GM23338 (cell line): ENCODE measurements around the gene ST7L. TPM values are rescaled to one million over a fixed set of nuclear protein-coding genes. Genes with fewer than 3 reads are reported as not detected.

Experiments
- ATAC-seq: fragments of 200-7000 bp; cut with Tn5 transposase; 3 replicates; pipeline ENCODE4 v1.9.1; 2020
- DNase-seq: peaks from one replicate; pipeline ENCODE4 v3.0.0-alpha.2; 2015; ENCODE audit warnings: low spot score
- H2AFZ ChIP-seq: fragments of 200-600 bp; sonication (generic); 2 replicates; pipeline ENCODE4 v1.8.0; 2016; ENCODE audit warnings: antibody characterized with exemption, mild to moderate bottlenecking, moderate library complexity
- H3F3A ChIP-seq: fragments of 200-600 bp; sonication (generic); replicated peaks from 2 replicates; pipeline ENCODE4 v1.8.0; 2017; ENCODE audit warnings: antibody characterized with exemption, mixed run types, low read depth
- H3K27ac ChIP-seq: fragments of 200-600 bp; sonication (generic); 2 replicates; pipeline ENCODE4 v1.6.1; 2016; ENCODE audit warnings: low read depth
- H3K27me3 ChIP-seq: fragments of 200-600 bp; sonication (generic); 2 replicates; pipeline ENCODE4 v1.8.0; 2016; ENCODE audit warnings: mild to moderate bottlenecking, mixed run types, moderate library complexity; ENCODE audit not compliant: insufficient read depth
- H3K36me3 ChIP-seq: fragments of 200-600 bp; sonication (generic); 2 replicates; pipeline ENCODE4 v1.8.0; 2016; ENCODE audit warnings: mild to moderate bottlenecking; ENCODE audit not compliant: insufficient read depth
- H3K4me1 ChIP-seq: fragments of 200-600 bp; sonication (generic); 2 replicates; pipeline ENCODE4 v1.8.0; 2016; ENCODE audit warnings: mild to moderate bottlenecking, moderate library complexity; ENCODE audit not compliant: insufficient read depth
- H3K4me2 ChIP-seq: fragments of 200-600 bp; sonication (generic); 2 replicates; pipeline ENCODE4 v1.7.1; 2017; ENCODE audit warnings: mixed run types
- H3K4me3 ChIP-seq: fragments of 200-600 bp; sonication (generic); 2 replicates; pipeline ENCODE4 v1.6.1; 2016; ENCODE audit warnings: mixed run types
- H3K79me2 ChIP-seq: fragments of 200-600 bp; sonication (generic); replicated peaks from 2 replicates; pipeline ENCODE4 v1.8.0; 2017; ENCODE audit warnings: mild to moderate bottlenecking; ENCODE audit not compliant: insufficient read depth
- H3K9me2 ChIP-seq: fragments of 200-600 bp; sonication (generic); 2 replicates; pipeline ENCODE4 v1.8.0; 2017; ENCODE audit not compliant: insufficient read depth
- H4K20me1 ChIP-seq: fragments of 200-600 bp; sonication (generic); replicated peaks from 2 replicates; pipeline ENCODE4 v1.8.0; 2017; ENCODE audit warnings: mild to moderate bottlenecking; ENCODE audit not compliant: insufficient read depth
- H3K27ac Mint-ChIP-seq: 2 replicates; pipeline ENCODE4 v1.8.0; 2020; ENCODE audit warnings: inconsistent platforms, mild to moderate bottlenecking, moderate library complexity, mixed read lengths
- H3K27me3 Mint-ChIP-seq: 3 replicates; pipeline ENCODE4 v1.8.0; 2022; ENCODE audit warnings: low read depth, mild to moderate bottlenecking, moderate library complexity, mixed read lengths, inconsistent platforms; ENCODE audit not compliant: insufficient read depth, poor library complexity
- H3K36me3 Mint-ChIP-seq: 3 replicates; pipeline ENCODE4 v1.8.0; 2021; ENCODE audit warnings: low read depth, mild to moderate bottlenecking, inconsistent platforms, moderate library complexity, mixed read lengths
- H3K4me1 Mint-ChIP-seq: 3 replicates; pipeline ENCODE4 v1.8.0; 2020; ENCODE audit warnings: mild to moderate bottlenecking, inconsistent platforms, mixed read lengths
- H3K4me3 Mint-ChIP-seq: 3 replicates; pipeline ENCODE4 v1.8.0; 2021; ENCODE audit warnings: moderate library complexity, mild to moderate bottlenecking, inconsistent platforms, mixed read lengths
- H3K9me3 Mint-ChIP-seq: 3 replicates; pipeline ENCODE4 v1.8.0; 2020; ENCODE audit warnings: moderate library complexity, mild to moderate bottlenecking, inconsistent platforms, mixed read lengths
- EZH2 ChIP-seq: fragments of 200-600 bp; sonication (generic); IDR thresholded peaks from one replicate; pipeline ENCODE4 v1.8.0; 2017; ENCODE audit warnings: antibody characterized with exemption, mild to moderate bottlenecking, low read depth; ENCODE audit not compliant: unreplicated experiment
- JUNB ChIP-seq: IDR thresholded peaks from one replicate; pipeline ENCODE4 v1.6.1; 2016; ENCODE audit warnings: antibody characterized with exemption; ENCODE audit not compliant: unreplicated experiment
- NANOG ChIP-seq: IDR thresholded peaks from 2 replicates; pipeline ENCODE4 v1.6.1; 2016; ENCODE audit warnings: antibody characterized with exemption, borderline replicate concordance
- ZNF114 ChIP-seq: fragments of 250-450 bp; sonication (Bioruptor Pico); IDR thresholded peaks from 2 replicates; pipeline ENCODE4 v1.5.0; 2020; ENCODE audit warnings: mild to moderate bottlenecking, moderate library complexity
- ZNF331 ChIP-seq: fragments of 250-450 bp; sonication (Bioruptor Pico); IDR thresholded peaks from 2 replicates; pipeline ENCODE4 v1.5.0; 2020; ENCODE audit warnings: low read depth, mild to moderate bottlenecking, moderate library complexity
- polyA plus RNA-seq: library from polyadenylated mRNA; unstranded; fragments of >200 nt; fragmentation: Nextera tagmentation; extraction: Ambion mirVana; gene quantifications from 2 replicates; pipeline ENCODE4 v1.2.1, GENCODE V29; 2016
- total RNA-seq: library from RNA; depleted of rRNA; stranded (reverse); fragments of >200 nt; shearing (Covaris generic); gene quantifications from 2 replicates; pipeline ENCODE4 v1.2.3, GENCODE V29; 2014
- TF ChIP-seq, protein P1 (sequence below): IDR thresholded peaks from one replicate; pipeline ENCODE4 v1.6.1; 2018; ENCODE audit warnings: antibody characterized with exemption; ENCODE audit not compliant: unreplicated experiment

The ST7L gene
- total and polyA plus RNA-seq, 2 experiments from 2014 or later = 18.2 to 21.0 TPM

GRCh38 chr1:112513112-112513870 lies 105.7 kb downstream of the ST7L start (continued):
- TF ChIP-seq, protein P1, sequence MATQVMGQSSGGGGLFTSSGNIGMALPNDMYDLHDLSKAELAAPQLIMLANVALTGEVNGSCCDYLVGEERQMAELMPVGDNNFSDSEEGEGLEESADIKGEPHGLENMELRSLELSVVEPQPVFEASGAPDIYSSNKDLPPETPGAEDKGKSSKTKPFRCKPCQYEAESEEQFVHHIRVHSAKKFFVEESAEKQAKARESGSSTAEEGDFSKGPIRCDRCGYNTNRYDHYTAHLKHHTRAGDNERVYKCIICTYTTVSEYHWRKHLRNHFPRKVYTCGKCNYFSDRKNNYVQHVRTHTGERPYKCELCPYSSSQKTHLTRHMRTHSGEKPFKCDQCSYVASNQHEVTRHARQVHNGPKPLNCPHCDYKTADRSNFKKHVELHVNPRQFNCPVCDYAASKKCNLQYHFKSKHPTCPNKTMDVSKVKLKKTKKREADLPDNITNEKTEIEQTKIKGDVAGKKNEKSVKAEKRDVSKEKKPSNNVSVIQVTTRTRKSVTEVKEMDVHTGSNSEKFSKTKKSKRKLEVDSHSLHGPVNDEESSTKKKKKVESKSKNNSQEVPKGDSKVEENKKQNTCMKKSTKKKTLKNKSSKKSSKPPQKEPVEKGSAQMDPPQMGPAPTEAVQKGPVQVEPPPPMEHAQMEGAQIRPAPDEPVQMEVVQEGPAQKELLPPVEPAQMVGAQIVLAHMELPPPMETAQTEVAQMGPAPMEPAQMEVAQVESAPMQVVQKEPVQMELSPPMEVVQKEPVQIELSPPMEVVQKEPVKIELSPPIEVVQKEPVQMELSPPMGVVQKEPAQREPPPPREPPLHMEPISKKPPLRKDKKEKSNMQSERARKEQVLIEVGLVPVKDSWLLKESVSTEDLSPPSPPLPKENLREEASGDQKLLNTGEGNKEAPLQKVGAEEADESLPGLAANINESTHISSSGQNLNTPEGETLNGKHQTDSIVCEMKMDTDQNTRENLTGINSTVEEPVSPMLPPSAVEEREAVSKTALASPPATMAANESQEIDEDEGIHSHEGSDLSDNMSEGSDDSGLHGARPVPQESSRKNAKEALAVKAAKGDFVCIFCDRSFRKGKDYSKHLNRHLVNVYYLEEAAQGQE = no peak

- no peak overlapping the region for H3K27ac Mint-ChIP-seq
- H3K9me2 ChIP-seq = no peaks in the 10 kb centered on the region
- no peaks in the 10 kb centered on the region; the same call in 2 of the 3 replicates for H3K9me3 Mint-ChIP-seq
- TF ChIP-seq ZNF331 (CRISPR knock-in tag) (no peak), EZH2 (no peak), NANOG (no peak)
- H3K4me3 ChIP-seq = no peak overlapping the region
- no peaks in the 10 kb centered on the region for H3K36me3 Mint-ChIP-seq
- peaks cover 7% of the 10 kb centered on the region; the same call in 1 of the 2 replicates for H3F3A ChIP-seq
- no peaks in the 10 kb centered on the region for H3K36me3 ChIP-seq
- peaks cover 32% of the 10 kb centered on the region for H3K4me1 Mint-ChIP-seq
- ATAC-seq (no peak), DNase-seq (no peak)
- peaks cover 33% of the 10 kb centered on the region for H3K4me1 ChIP-seq
- no peak overlapping the region for H3K27ac ChIP-seq
- peak overlapping the region; percentile 29; the same call in 1 of the 2 replicates for H3K4me2 ChIP-seq
- H3K4me3 Mint-ChIP-seq = no peak overlapping the region
- H3K79me2 ChIP-seq = no peaks in the 10 kb centered on the region
- peaks cover 9% of the 10 kb centered on the region; the same call in 1 of the 2 replicates for H4K20me1 ChIP-seq
- H3K27me3 ChIP-seq = peaks cover 63% of the 10 kb centered on the region
- H3K27me3 Mint-ChIP-seq = peaks cover 38% of the 10 kb centered on the region
- H2AFZ ChIP-seq = no peak overlapping the region
These were observed 107.0 kb downstream of the ST7L start for GRCh38 chr1:112511897-112512296.

GRCh38 chr1:112510340-112510739 lies 108.6 kb downstream of the ST7L start:
- peak overlapping the region; percentile 76 for H3K4me3 Mint-ChIP-seq
- H3K4me1 Mint-ChIP-seq = peaks cover 29% of the 10 kb centered on the region
- peak overlapping the region; percentile 100 for H2AFZ ChIP-seq
- no peaks in the 10 kb centered on the region for H3K36me3 ChIP-seq
- TF ChIP-seq ZNF114 (CRISPR knock-in tag) (no peak), NANOG (no peak), EZH2 (peak; percentile 29), JUNB (no peak)
- H4K20me1 ChIP-seq = peaks cover 10% of the 10 kb centered on the region; the same call in 1 of the 2 replicates
- peaks cover 36% of the 10 kb centered on the region for H3K4me1 ChIP-seq
- H3K9me2 ChIP-seq = no peaks in the 10 kb centered on the region
- DNase-seq (peak; percentile 54), ATAC-seq (no peak)
- no peaks in the 10 kb centered on the region; the same call in 2 of the 3 replicates for H3K9me3 Mint-ChIP-seq
- peak overlapping the region; percentile 99 for H3K4me2 ChIP-seq
- peaks cover 45% of the 10 kb centered on the region for H3K27me3 Mint-ChIP-seq
- peak overlapping the region; percentile 92 for H3K4me3 ChIP-seq
- no peak overlapping the region for H3K27ac Mint-ChIP-seq
- no peaks in the 10 kb centered on the region for H3K79me2 ChIP-seq
- no peak overlapping the region for H3K27ac ChIP-seq
- H3K36me3 Mint-ChIP-seq = no peaks in the 10 kb centered on the region
- peaks cover 78% of the 10 kb centered on the region for H3K27me3 ChIP-seq
- H3F3A ChIP-seq = peaks cover 7% of the 10 kb centered on the region; the same call in 1 of the 2 replicates
